HL-60/S4 (cell line): ENCODE measurements around the gene GCSH.
"Not testable (repeated sequence)": the region's sequence is repeated elsewhere in the genome, so short reads cannot be mapped to it uniquely, and the experiment has no call there.

ENCODE experiments used
- in situ Hi-C: fragments of 300-500 bp; cut with MboI; formaldehyde crosslinking; loops from 2 replicates; pipeline ENCODE4 v1.14.3; 2022; ENCODE audit warnings: low sequenced_read_pairs

The GCSH gene

GRCh38 chr16:81095953-81096714, at the start of gene GCSH:
Gene GCSH (minus strand): TSS chr16:81096395. CDS start chr16:81096278, 117 bp downstream.
- in situ Hi-C loops: no loop called here

GRCh38 chr16:81143921-81144471, 47.8 kb upstream of the GCSH start:
- in situ Hi-C loops: no loop called here

GRCh38 chr16:81142864-81143263, 46.7 kb upstream of the GCSH start:
- in situ Hi-C loops: no loop called here

GRCh38 chr16:81140930-81141780, 45.0 kb upstream of the GCSH start:
- in situ Hi-C loops: no loop called here

GRCh38 chr16:81138831-81139557, 42.8 kb upstream of the GCSH start:
- in situ Hi-C loops: no loop called here

GRCh38 chr16:81137754-81138153, 41.6 kb upstream of the GCSH start:
- in situ Hi-C loops: no loop called here

- in situ Hi-C loops: no loop called here
Observed at GRCh38 chr16:81136390-81137335, 40.5 kb upstream of the GCSH start.

- in situ Hi-C loops: no loop called here
Observed at GRCh38 chr16:81130126-81130525, 33.9 kb upstream of the GCSH start.

GRCh38 chr16:81128726-81129524, 32.7 kb upstream of the GCSH start:
- in situ Hi-C loops: no loop called here

- in situ Hi-C loops: no loop called here
Observed at GRCh38 chr16:81127051-81127450, 30.9 kb upstream of the GCSH start.

- in situ Hi-C loops: no loop called here
Observed at GRCh38 chr16:81123092-81123852, 27.1 kb upstream of the GCSH start.

- in situ Hi-C loops: no loop called here
Observed at GRCh38 chr16:81121474-81121990, 25.3 kb upstream of the GCSH start.

GRCh38 chr16:81117436-81117835, 21.2 kb upstream of the GCSH start:
- in situ Hi-C loops: no loop called here

GRCh38 chr16:81116285-81116684, 20.1 kb upstream of the GCSH start:
- in situ Hi-C loops: no loop called here

- in situ Hi-C loops: no loop called here
Observed at GRCh38 chr16:81112453-81112852, 16.3 kb upstream of the GCSH start.

GRCh38 chr16:81109274-81109673, 13.1 kb upstream of the GCSH start:
- in situ Hi-C loops: not testable (repeated sequence)

GRCh38 chr16:81107511-81107910, 11.3 kb upstream of the GCSH start:
- in situ Hi-C loops: no loop called here

- in situ Hi-C loops: no loop called here
Observed at GRCh38 chr16:81106826-81107503, 10.8 kb upstream of the GCSH start.
